Measurements from ENCODE around the gene RNF150.
"Not testable (repeated sequence)": the region's sequence is repeated elsewhere in the genome, so short reads cannot be mapped to it uniquely, and the experiment has no call there.

The RNF150 gene

DNA sequence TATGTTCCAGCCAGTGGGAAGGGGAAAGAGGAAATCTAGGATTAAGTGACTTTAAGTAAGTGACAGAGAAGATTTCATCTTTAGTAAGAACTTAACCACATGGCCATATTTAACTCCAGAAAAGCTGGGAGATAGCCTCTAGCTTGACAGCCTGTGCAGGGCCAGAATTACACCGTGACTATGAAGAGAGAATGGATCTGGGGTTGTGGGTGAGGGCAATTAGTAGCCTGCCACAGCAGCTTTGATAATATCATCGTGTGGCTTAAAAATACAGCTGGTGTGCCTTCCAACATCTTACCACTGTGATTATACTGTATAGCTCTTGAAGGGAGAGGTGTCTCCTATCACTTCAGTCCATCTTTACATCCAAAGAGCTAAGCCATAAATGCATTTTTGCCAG lies 319.5 kb downstream of the RNF150 start:
- no peaks in the 10 kb centered on the region for H3K9me3 Mint-ChIP-seq
- DNase-seq, result no peak
- H3K27ac Mint-ChIP-seq, result no peak overlapping the region
- H3K4me3 Mint-ChIP-seq, result no peak overlapping the region
- H3K36me3 Mint-ChIP-seq (ENCODE audit: low read depth), result no peaks in the 10 kb centered on the region
- TF ChIP-seq CTCF (IDR thresholded peaks at IDR 0.05), result no peak
- no peaks in the 10 kb centered on the region for H3K4me1 Mint-ChIP-seq
- H3K27me3 Mint-ChIP-seq (ENCODE audit: low read depth, poor library complexity), result peaks cover 26% of the 10 kb centered on the region

DNA sequence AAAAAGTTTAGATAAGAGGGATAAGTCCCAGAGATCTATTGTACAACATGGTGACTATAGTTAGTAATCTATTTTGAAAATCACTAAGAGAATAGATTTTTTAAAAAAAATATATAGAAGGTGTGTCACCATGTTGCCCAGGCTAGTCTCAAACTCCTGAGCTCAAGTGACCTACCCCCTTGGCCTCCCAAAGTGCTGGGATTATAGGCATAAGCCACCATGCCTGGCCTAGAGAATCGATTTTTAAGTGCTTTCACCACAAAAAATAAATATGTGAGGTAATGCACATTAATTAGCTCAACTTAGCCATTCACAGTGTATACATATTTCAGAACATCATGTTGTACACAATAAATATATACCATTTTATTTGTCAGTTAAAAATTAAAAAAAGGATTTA lies 320.4 kb downstream of the RNF150 start:
- no peaks in the 10 kb centered on the region for H3K36me3 Mint-ChIP-seq (ENCODE audit: low read depth)
- no peaks in the 10 kb centered on the region for H3K4me1 Mint-ChIP-seq
- no peak overlapping the region for H3K4me3 Mint-ChIP-seq
- DNase-seq, result no peak
- TF ChIP-seq CTCF (IDR thresholded peaks at IDR 0.05), result no peak
- H3K9me3 Mint-ChIP-seq, result no peaks in the 10 kb centered on the region
- peaks cover 22% of the 10 kb centered on the region for H3K27me3 Mint-ChIP-seq (ENCODE audit: low read depth, poor library complexity)
- no peak overlapping the region for H3K27ac Mint-ChIP-seq

- DNase-seq, result no peak
- Mint-ChIP-seq H3K27me3 (ENCODE audit: low read depth, poor library complexity) (peaks cover 21% of the 10 kb centered on the region), H3K4me3 (no peak overlapping the region), H3K27ac (no peak overlapping the region), H3K36me3 (ENCODE audit: low read depth) (no peaks in the 10 kb centered on the region), H3K4me1 (no peaks in the 10 kb centered on the region), H3K9me3 (no peaks in the 10 kb centered on the region)
- TF ChIP-seq CTCF (IDR thresholded peaks at IDR 0.05), result no peak
Measured at GRCh38 chr4:140811429-140811828, 321.8 kb downstream of the RNF150 start.

GRCh38 chr4:140810591-140811169 lies 322.6 kb downstream of the RNF150 start:
- H3K36me3 Mint-ChIP-seq (ENCODE audit: low read depth); H3K4me3 Mint-ChIP-seq; H3K27ac Mint-ChIP-seq; DNase-seq; H3K4me1 Mint-ChIP-seq; H3K9me3 Mint-ChIP-seq: not testable (repeated sequence)
- H3K27me3 Mint-ChIP-seq (ENCODE audit: low read depth, poor library complexity), result peaks cover 21% of the 10 kb centered on the region
